GM19043 (cell line): Measurements from ENCODE around the gene HELZ.
"Not testable (repeated sequence)": the region's sequence is repeated elsewhere in the genome, so short reads cannot be mapped to it uniquely, and the experiment has no call there.

ENCODE experiments used
- ATAC-seq: cut with Tn5 transposase; IDR thresholded peaks from one replicate; pipeline ENCODE4 v1.9.1; 2021; ENCODE audit warnings: low read depth; ENCODE audit not compliant: unreplicated experiment

The HELZ gene

GRCh38 chr17:67245073-67245693 is at the start of gene HELZ:
TSS of gene HELZ (minus strand) at chr17:67245196. CDS start at chr17:67218804, 26,392 bp downstream.
- no peak for ATAC-seq

- peak; percentile 83 for ATAC-seq
Observed at GRCh38 chr17:67293251-67294203, 48.5 kb upstream of the HELZ start.

GRCh38 chr17:67290711-67291291 is 45.8 kb upstream of the HELZ start:
- ATAC-seq, result no peak

- ATAC-seq, result no peak
Observed at GRCh38 chr17:67290244-67290643, 45.2 kb upstream of the HELZ start.

GRCh38 chr17:67289181-67289876 is 44.3 kb upstream of the HELZ start:
- no peak for ATAC-seq

- not testable (repeated sequence) for ATAC-seq
Observed at GRCh38 chr17:67286826-67287225, 41.8 kb upstream of the HELZ start.

GRCh38 chr17:67285360-67285759 is 40.4 kb upstream of the HELZ start:
- ATAC-seq, result no peak

- no peak for ATAC-seq
Observed at GRCh38 chr17:67283731-67284516, 38.9 kb upstream of the HELZ start.

- ATAC-seq, result no peak
Observed at GRCh38 chr17:67281743-67282142, 36.7 kb upstream of the HELZ start.

GRCh38 chr17:67281053-67281452 is 36.1 kb upstream of the HELZ start:
- ATAC-seq, result no peak

- no peak for ATAC-seq
Observed at GRCh38 chr17:67280279-67280678, 35.3 kb upstream of the HELZ start.

GRCh38 chr17:67279115-67279514 is 34.1 kb upstream of the HELZ start:
- ATAC-seq, result no peak

GRCh38 chr17:67278363-67278762 is 33.4 kb upstream of the HELZ start:
- ATAC-seq, result no peak

- no peak for ATAC-seq
Observed at GRCh38 chr17:67276075-67276474, 31.1 kb upstream of the HELZ start.

- ATAC-seq, result no peak
Observed at GRCh38 chr17:67274466-67274865, 29.5 kb upstream of the HELZ start.

GRCh38 chr17:67273900-67274299 is 28.9 kb upstream of the HELZ start:
- ATAC-seq, result no peak

GRCh38 chr17:67272312-67273047 is 27.5 kb upstream of the HELZ start:
- no peak for ATAC-seq

GRCh38 chr17:67271187-67271586 is 26.2 kb upstream of the HELZ start:
- ATAC-seq, result not testable (repeated sequence)

GRCh38 chr17:67270416-67270815 is 25.4 kb upstream of the HELZ start:
- ATAC-seq, result no peak
